K562 treated with DMSO at 1 percent for 4 hours (cell line): ENCODE data around the gene PANX1. TPM values are rescaled to one million over a fixed set of nuclear protein-coding genes. Genes with fewer than 3 reads are reported as not detected.

Experiments
- total RNA-seq: library from RNA; unstranded; fragments of 300-600 nt; gene quantifications from 2 replicates; pipeline ENCODE4 v1.2.3, GENCODE V29; 2022; ENCODE audit not compliant: insufficient read depth

The PANX1 gene
- total RNA-seq: 9.4 and 10.0 TPM in 2 replicates

GRCh38 chr11:94128746-94129511, at the start of gene PANX1:
Gene PANX1, plus strand, starts transcription at chr11:94128841. Its CDS starts 472 bp downstream, at chr11:94129313.

Other genes starting within 250 kb of the PANX1 start
- not detected in 2 replicates for gene HEPHL1, start 107.5 kb upstream of the PANX1 start, total RNA-seq
- gene IZUMO1R, start 175.7 kb downstream of the PANX1 start, total RNA-seq: not detected in 2 replicates